Epithelial cell of prostate (primary cell): Measurements from ENCODE around the gene OXGR1.

Source experiments
- DNase-seq: peaks from one replicate; pipeline ENCODE4 v3.0.0-alpha.2; 2011; ENCODE audit warnings: low read depth, low spot score
- H3K27ac ChIP-seq: fragments of 450-650 bp; 2 replicates; pipeline ENCODE4 v1.5.1; 2017; ENCODE audit warnings: mild to moderate bottlenecking

OXGR1 gene

DNA sequence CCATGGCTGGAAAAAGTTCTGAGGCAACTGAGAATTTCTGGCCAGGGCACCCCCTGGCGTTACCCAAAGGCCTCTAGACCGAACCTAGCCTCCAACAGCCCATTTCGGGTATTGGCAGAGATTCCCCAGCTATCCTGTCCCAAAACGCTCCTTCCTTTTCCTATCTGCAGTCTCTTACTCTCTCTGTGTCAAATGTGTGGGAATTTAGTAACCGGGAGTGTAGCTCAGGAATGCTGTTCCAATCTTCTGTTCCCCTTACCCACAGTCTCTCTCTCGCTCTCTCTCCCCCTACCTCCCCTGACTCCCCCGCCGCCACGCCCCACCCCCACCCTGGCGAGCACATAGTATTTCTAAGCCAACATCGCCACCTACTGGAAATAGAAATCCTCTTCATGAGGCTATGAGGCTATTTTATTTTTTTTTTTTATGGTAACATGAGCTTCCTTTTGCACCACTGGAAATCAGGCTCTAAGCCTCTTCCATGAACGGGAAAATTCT lies 27.0 kb downstream of the OXGR1 start:
- DNase-seq, result no peak
- no peak overlapping the region for H3K27ac ChIP-seq

GRCh38 chr13:96966415-96967102 lies 27.7 kb downstream of the OXGR1 start:
- DNase-seq, result no peak
- H3K27ac ChIP-seq, result no peak overlapping the region

- no peak overlapping the region for H3K27ac ChIP-seq
- DNase-seq, result no peak
Observed at GRCh38 chr13:96963786-96964475, 30.3 kb downstream of the OXGR1 start.

DNA sequence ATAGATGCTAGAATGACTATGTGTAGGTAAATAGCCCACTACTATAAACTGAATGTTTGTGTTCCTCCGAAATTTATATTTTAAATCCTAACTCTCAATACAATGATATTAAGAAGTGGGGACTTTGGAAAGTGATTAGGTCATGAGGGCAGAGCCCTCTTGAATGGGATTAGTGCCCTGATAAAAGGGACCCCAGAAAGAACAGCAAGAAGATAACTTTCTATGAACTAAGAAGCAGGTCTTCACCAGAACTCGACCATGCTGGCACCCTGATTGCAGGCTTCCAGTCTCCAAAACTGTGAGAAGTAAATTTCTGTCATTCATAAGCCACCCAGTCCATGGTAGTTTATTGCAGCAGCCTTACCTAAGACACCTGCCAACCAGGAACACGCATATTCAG lies 33.9 kb downstream of the OXGR1 start:
- DNase-seq, result no peak
- no peak overlapping the region for H3K27ac ChIP-seq

DNA sequence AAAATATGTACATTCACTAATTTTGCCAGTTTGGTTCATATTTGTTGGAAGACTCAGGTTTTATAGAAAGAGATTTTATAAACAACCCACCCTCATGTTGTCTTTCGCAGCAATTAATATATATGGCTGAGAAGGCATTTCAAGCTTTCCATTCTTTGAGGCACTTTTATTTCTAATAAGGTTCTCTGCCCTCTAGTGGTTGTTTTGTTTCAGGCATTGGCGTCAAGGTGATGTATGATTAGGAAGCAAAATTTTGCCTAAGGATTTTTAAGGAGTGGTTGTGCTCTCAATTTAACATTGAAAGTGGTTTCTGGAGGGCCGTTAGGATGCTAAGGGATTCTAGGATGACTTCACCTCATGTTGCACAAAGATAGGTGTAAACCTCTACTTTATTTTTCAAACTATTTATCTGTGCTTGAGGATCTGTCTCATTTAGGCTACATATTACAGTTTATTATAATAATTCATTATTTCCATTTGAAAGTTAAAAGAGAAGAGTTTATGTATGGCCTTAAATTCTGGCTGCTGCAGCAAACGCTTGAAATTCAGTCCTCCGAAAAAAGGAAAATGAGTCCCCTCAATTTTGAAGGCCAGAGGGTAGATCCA lies 35.9 kb downstream of the OXGR1 start:
- no peak overlapping the region for H3K27ac ChIP-seq
- no peak for DNase-seq

- no peak for DNase-seq
Observed at GRCh38 chr13:96952595-96952994, 41.7 kb downstream of the OXGR1 start.

GRCh38 chr13:96948127-96948526 lies 46.1 kb downstream of the OXGR1 start:
- no peak overlapping the region for H3K27ac ChIP-seq

More at GRCh38 chr13:96952595-96952994, 41.7 kb downstream of the OXGR1 start:
- H3K27ac ChIP-seq, result no peak overlapping the region

DNA sequence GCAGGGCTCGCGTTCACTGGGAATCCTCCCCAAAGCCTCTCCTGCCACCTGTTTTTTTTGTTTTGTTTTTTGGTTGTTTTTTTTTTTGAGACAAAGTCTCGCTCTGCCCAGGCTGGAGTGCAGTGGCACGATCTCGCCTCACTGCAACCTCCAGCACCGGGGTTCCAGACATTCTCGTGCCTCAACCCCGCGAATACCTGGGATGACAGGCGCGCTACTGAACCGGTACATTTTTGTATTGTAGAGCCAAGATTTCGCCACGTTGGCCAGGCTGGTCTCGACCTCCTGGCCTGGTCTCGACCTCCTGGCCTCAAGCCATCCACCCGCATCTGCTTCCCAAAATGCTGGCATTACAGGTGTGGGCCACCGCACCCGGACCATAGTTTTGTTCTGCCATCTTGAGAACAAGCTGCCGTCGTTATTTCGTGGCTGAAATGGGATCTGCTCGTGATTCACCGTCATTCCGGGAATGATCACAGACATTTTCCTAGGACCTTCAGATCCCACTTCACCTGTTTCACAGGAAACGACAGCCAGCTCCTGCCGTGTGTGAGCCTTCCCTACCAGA lies 46.8 kb downstream of the OXGR1 start:
- H3K27ac ChIP-seq, result no peak overlapping the region
- DNase-seq, result no peak

More at GRCh38 chr13:96948127-96948526, 46.1 kb downstream of the OXGR1 start:
- no peak for DNase-seq

- no peak overlapping the region for H3K27ac ChIP-seq
- DNase-seq, result no peak
Observed at GRCh38 chr13:96946709-96947311, 47.5 kb downstream of the OXGR1 start.

GRCh38 chr13:96940961-96941360 lies 53.3 kb downstream of the OXGR1 start:
- H3K27ac ChIP-seq, result no peak overlapping the region
- DNase-seq, result peak; percentile 29

DNA sequence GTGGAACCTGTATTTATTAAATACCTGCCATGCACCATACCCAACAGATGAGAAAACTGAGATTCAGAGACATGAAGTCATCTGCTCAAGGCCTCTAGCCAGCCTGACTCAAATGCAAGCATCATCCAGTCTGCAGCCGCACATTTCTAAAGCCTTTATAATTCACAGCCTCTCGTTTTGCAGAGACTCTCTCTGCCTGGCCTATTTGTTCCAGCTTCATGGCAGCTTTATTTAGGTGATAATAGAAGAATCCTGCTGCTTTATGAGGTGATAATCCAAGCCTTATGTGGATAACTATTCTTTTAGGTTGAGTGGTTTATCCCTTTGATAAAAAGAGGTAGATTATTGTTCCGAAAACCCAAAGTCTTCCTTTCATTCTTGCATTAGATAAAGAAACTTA lies 58.4 kb downstream of the OXGR1 start:
- H3K27ac ChIP-seq, result no peak overlapping the region
- no peak for DNase-seq
